ENCODE measurements around the gene HSF4. TPM values are rescaled to one million over a fixed set of nuclear protein-coding genes. Genes with fewer than 3 reads are reported as not detected.

The HSF4 gene
- total and polyA plus RNA-seq, 2 of the 4 experiments (the other 2 are of a cell fraction): 0.54 to 7.5 TPM

GRCh38 chr16:67170168-67170948, 5.8 kb downstream of the HSF4 start, which contains the start of gene NOL3:
NOL3 (plus strand) TSS chr16:67170538.
- ATAC-seq (ENCODE audit: low read depth) (peak; percentile 73), DNase-seq (peak; percentile 76)
- in situ Hi-C loops (cut with MboI; ENCODE audit: low sequenced_read_pairs): no loop called here
- peak within 1 kb of the TSS; percentile 74 for H3K4me2 ChIP-seq (ENCODE audit: low read depth, low read length)
- H4K5ac ChIP-seq (ENCODE audit: low read depth, low read length): peak within 1 kb of the TSS; percentile 84
- H3K18ac ChIP-seq (ENCODE audit: low read depth, low read length): peak within 1 kb of the TSS; percentile 84
- peak within 1 kb of the TSS; percentile 82 for H2BK20ac ChIP-seq (ENCODE audit: low read depth, low read length)
- H4K20me1 ChIP-seq (ENCODE audit: insufficient read depth, low read length): 0 out of 2 replicates have a peak, but pooled peaks cover 4% of the 10 kb centered on the region
- peak within 1 kb of the TSS; percentile 81 for H2BK120ac ChIP-seq (ENCODE audit: low read depth, low read length)
- intact Hi-C loops (cut with micrococcal nuclease): no loop called here
- POLR2A ChIA-PET (ENCODE audit: unreplicated experiment): interaction anchor here (0.7 kb wide), 1 partner anchor 34 kb away, joined by 7 read pairs; no protein-coding TSS in a partner anchor
- peaks cover 9 to 38% of the 10 kb centered on the region in 2 experiments; a peak in 3 of 4 replicates for H3K79me1 ChIP-seq (ENCODE audit: low read depth in 1 of 2, low read length in 2 of 2)
- H3K4ac ChIP-seq (ENCODE audit: low read depth, low read length): peak within 1 kb of the TSS; percentile 94
- H4K8ac ChIP-seq (ENCODE audit: low read depth in 2 of 2, low read length in 2 of 2): peak within 1 kb of the TSS; percentile 77 to 96
- H2AFZ ChIP-seq (replicated peaks; ENCODE audit: low read length, poor library complexity): peak within 1 kb of the TSS; percentile 98
- H2BK15ac ChIP-seq (ENCODE audit: low read depth, low read length): peak within 1 kb of the TSS; percentile 87
- peak within 1 kb of the TSS; percentile 72 for H3K56ac ChIP-seq (ENCODE audit: extremely low read depth, insufficient read depth, low read length)
- peaks cover 6% of the 10 kb centered on the region; the same call in 1 of the 2 replicates for H3K36me3 ChIP-seq (ENCODE audit: control insufficient read depth, insufficient read depth, low read length)
- peak within 1 kb of the TSS; percentile 80 for H3K27ac ChIP-seq (ENCODE audit: insufficient read depth, low read length)
- peaks cover 29% of the 10 kb centered on the region for H3K4me1 ChIP-seq (ENCODE audit: control insufficient read depth, insufficient read depth, low read length)
- H2AK5ac ChIP-seq (ENCODE audit: low read depth, low read length): peak within 1 kb of the TSS; percentile 99
- H3K14ac ChIP-seq (replicated peaks; ENCODE audit: low read depth, low read length): peak within 1 kb of the TSS; percentile 89
- CTCF ChIA-PET: interaction anchor here (0.6 to 1.5 kb wide), 6 partner anchors 10 to 550 kb away, joined by 3 to 6 read pairs (median 4); no protein-coding TSS in a partner anchor
- BruUV-seq (replicated peaks): no TSS peak
- H2AK9ac ChIP-seq (replicated peaks; ENCODE audit: low read depth, low read length, poor library complexity): peak within 1 kb of the TSS; percentile 99
- H3K9me3 ChIP-seq (ENCODE audit: control insufficient read depth, insufficient read depth, low read length): no peaks in the 10 kb centered on the region
- peak within 1 kb of the TSS; percentile 93 for H2BK5ac ChIP-seq (ENCODE audit: low read depth, low read length, poor library complexity, severe bottlenecking)
- 7% methylated on average over 11 of the region's 50 CpGs; no CpG with 5 or more reads in 1 of the 2 experiments for WGBS, 2 experiments (ENCODE audit: extremely low coverage in 2 of 2, insufficient read length in 1 of 2)
- H3K23ac ChIP-seq (ENCODE audit: low read depth, low read length): peak within 1 kb of the TSS; percentile 97
- H3K27me3 ChIP-seq (ENCODE audit: control insufficient read depth, insufficient read depth, low read length): peaks cover 9% of the 10 kb centered on the region; the same call in 1 of the 2 replicates
- peak within 1 kb of the TSS; percentile 98 for H4K91ac ChIP-seq (ENCODE audit: insufficient read depth, low read depth, low read length)
- dilution Hi-C loops (cut with HindIII; ENCODE audit: low sequenced_read_pairs, unreplicated experiment): no loop called here
- H3K9me1 ChIP-seq (ENCODE audit: insufficient read depth, low read length): peaks cover 20% of the 10 kb centered on the region
- peak within 1 kb of the TSS; percentile 44 for H3K4me3 ChIP-seq (ENCODE audit: insufficient read depth, low read depth, low read length)
- H3K9ac ChIP-seq (ENCODE audit: low read depth, low read length): peak within 1 kb of the TSS; percentile 86
- TF ChIP-seq CEBPB (IDR thresholded peaks at IDR 0.05; ENCODE audit: low read depth, low read length) (no peak), FOS (IDR thresholded peaks at IDR 0.05; ENCODE audit: low read depth, low read length) (no peak), POLR2A (IDR thresholded peaks at IDR 0.05; ENCODE audit: low read depth, low read length) (peak; percentile 45; the same call in 1 of the 2 replicates), MXI1 (IDR thresholded peaks at IDR 0.05; ENCODE audit: borderline replicate concordance, low read depth, low read length) (no peak), SMC3 (IDR thresholded peaks at IDR 0.05; ENCODE audit: low read depth, low read length) (0 out of 2 replicates have a peak, but pooled peaks have one; percentile 9), RFX5 (IDR thresholded peaks at IDR 0.05; ENCODE audit: low read depth, low read length) (no peak), RAD21 (IDR thresholded peaks at IDR 0.05; ENCODE audit: low read length) (0 out of 2 replicates have a peak, but pooled peaks have one; percentile 13), USF2 (IDR thresholded peaks at IDR 0.05; ENCODE audit: low read depth, low read length) (no peak), NFE2L2 (IDR thresholded peaks at IDR 0.05; ENCODE audit: low read depth, low read length) (peak; percentile 87), ELK1 (IDR thresholded peaks at IDR 0.05; ENCODE audit: borderline replicate concordance, low read depth, low read length) (no peak), MAZ (IDR thresholded peaks at IDR 0.05; ENCODE audit: borderline replicate concordance, low read depth, low read length) (peak; percentile 61; the same call in 1 of the 2 replicates), CTCF (conservative IDR thresholded peaks at IDR 0.05; ENCODE audit: low read depth, low read length) (peak; percentile 22; the same call in 1 of the 2 replicates), CHD1 (IDR thresholded peaks at IDR 0.05; ENCODE audit: low read depth, low read length) (no peak)
